Muscle of back (tissue), 11 donors: ENCODE results near the gene HACD2. TPM values are rescaled to one million over a fixed set of nuclear protein-coding genes. Genes with fewer than 3 reads are reported as not detected.
"Not testable (repeated sequence)": the region's sequence is repeated elsewhere in the genome, so short reads cannot be mapped to it uniquely, and the experiment has no call there.

Source experiments
- DNase-seq, 3 donors: peaks; one replicate each; pipeline versions ENCODE4 v3.0.0 to v3.0.0-alpha.2; 2013
- polyA plus RNA-seq, 10 donors: library from polyadenylated mRNA; unstranded; fragments of 120-200 nt; gene quantifications; one replicate each; pipeline ENCODE4 v1.2.1, GENCODE V29; 2013; ENCODE audit not compliant: insufficient read length in 10 of 10

HACD2 gene
- polyA plus RNA-seq, 10 donors, result 9.4 to 18.6 (median 13.7) TPM

- no peak for DNase-seq
These were observed 31.7 kb upstream of the HACD2 start for GRCh38 chr3:123616593-123616992.

GRCh38 chr3:123613543-123613942, 28.7 kb upstream of the HACD2 start:
- no peak for DNase-seq

GRCh38 chr3:123611674-123612073, 26.8 kb upstream of the HACD2 start:
- DNase-seq, result not testable (repeated sequence)

GRCh38 chr3:123611082-123611481, 26.2 kb upstream of the HACD2 start:
- no peak for DNase-seq

GRCh38 chr3:123610331-123610730, 25.5 kb upstream of the HACD2 start:
- DNase-seq, result no peak

GRCh38 chr3:123609063-123609462, 24.2 kb upstream of the HACD2 start:
- no peak for DNase-seq

- DNase-seq, result no peak
These were observed 23.5 kb upstream of the HACD2 start for GRCh38 chr3:123608263-123608937.

GRCh38 chr3:123606527-123606926, 21.7 kb upstream of the HACD2 start:
- no peak for DNase-seq

GRCh38 chr3:123605789-123606234, 21.0 kb upstream of the HACD2 start:
- no peak for DNase-seq

GRCh38 chr3:123603153-123603552, 18.3 kb upstream of the HACD2 start:
- DNase-seq, result not testable (repeated sequence)

GRCh38 chr3:123602325-123602724, 17.5 kb upstream of the HACD2 start:
- peak in 1 of 3 donors; percentile 85 for DNase-seq

GRCh38 chr3:123600863-123601262, 16.0 kb upstream of the HACD2 start:
- not testable (repeated sequence) for DNase-seq

- no peak for DNase-seq
These were observed 12.7 kb upstream of the HACD2 start for GRCh38 chr3:123597561-123597960.

- no peak for DNase-seq
These were observed 10.7 kb upstream of the HACD2 start for GRCh38 chr3:123595396-123596180.

GRCh38 chr3:123593381-123593780, 8.5 kb upstream of the HACD2 start:
- no peak for DNase-seq

- no peak for DNase-seq
These were observed 6.0 kb upstream of the HACD2 start for GRCh38 chr3:123590685-123591450.

GRCh38 chr3:123587401-123587800, 2.5 kb upstream of the HACD2 start:
- DNase-seq, result no peak

GRCh38 chr3:123586968-123587367, 2.1 kb upstream of the HACD2 start:
- no peak for DNase-seq

- peak; percentile 22 to 58 (median 26) for DNase-seq
These were observed 1.3 kb upstream of the HACD2 start for GRCh38 chr3:123586131-123586530.

- DNase-seq, result peak in 1 of 3 donors; percentile 11
These were observed 417 bp downstream of the HACD2 start for GRCh38 chr3:123584284-123584987.

- no peak for DNase-seq
These were observed 1.3 kb downstream of the HACD2 start for GRCh38 chr3:123583561-123583960.

GRCh38 chr3:123582315-123582714, 2.5 kb downstream of the HACD2 start:
- no peak for DNase-seq
